Adrenal gland (tissue), 5 donors: ENCODE measurements around the gene SERPIND1.

ENCODE experiments used
- CTCF ChIP-seq, 6 experiments: fragments of 450-650 bp in 4 of 6; fragments of 200-600 bp in 2 of 6; sonication (generic) in 1 of 6; IDR thresholded peaks; 1 replicate in 5 of 6; 2 replicates in 1 of 6; pipeline versions ENCODE4 v1.5.1 to v1.8.0; 2016 to 2021; ENCODE audit warnings: antibody characterized with exemption in 6 of 6, mild to moderate bottlenecking in 2 of 6, moderate library complexity in 1 of 6
- POLR2A ChIP-seq, 2 donors: fragments of 450-650 bp; IDR thresholded peaks; one replicate each; pipeline ENCODE4 v1.6.1; 2017; ENCODE audit warnings: antibody characterized with exemption in 2 of 2, mild to moderate bottlenecking in 2 of 2, moderate library complexity in 1 of 2
- donor health status: DM: no; HTN: no; CAD: no.

GRCh38 chr22:20787746-20788626 is 14.1 kb downstream of the SERPIND1 start:
- TF ChIP-seq POLR2A (IDR thresholded peaks at IDR 0.05) (no peak), CTCF (IDR thresholded peaks at IDR 0.05) (no peak)
